Measurements from ENCODE around the gene NUAK2. TPM values are rescaled to one million over a fixed set of nuclear protein-coding genes. Genes with fewer than 3 reads are reported as not detected.

Gene NUAK2
- total RNA-seq, 4 donors from 2014 or later, result 22.0 to 40.0 (median 30.9) TPM

GRCh38 chr1:205276689-205277065 lies 44.9 kb downstream of the NUAK2 start:
- Histone ChIP-seq H3K9me3 (no peaks in the 10 kb centered on the region), H3K27me3 (no peaks in the 10 kb centered on the region), H3K27ac (no peak overlapping the region), H3K36me3 (no peaks in the 10 kb centered on the region), H3K4me1 (peaks cover 0 to 27% (median 10%) of the 10 kb centered on the region in 4 donors), H3K4me3 (no peak overlapping the region)
- TF ChIP-seq POLR2A (IDR thresholded peaks at IDR 0.05) (no peak), CTCF (IDR thresholded peaks at IDR 0.05) (no peak)
- no peak for DNase-seq

GRCh38 chr1:205275916-205276688 lies 45.4 kb downstream of the NUAK2 start:
- Histone ChIP-seq H3K4me3 (no peak overlapping the region), H3K36me3 (no peaks in the 10 kb centered on the region), H3K9me3 (no peaks in the 10 kb centered on the region), H3K4me1 (peaks cover 0 to 27% (median 11%) of the 10 kb centered on the region in 4 donors), H3K27ac (peak overlapping the region in 1 of 4 donors; percentile 55), H3K27me3 (no peaks in the 10 kb centered on the region)
- TF ChIP-seq CTCF (IDR thresholded peaks at IDR 0.05), result no peak
- no peak for TF ChIP-seq POLR2A (IDR thresholded peaks at IDR 0.05)
- no peak for DNase-seq

- TF ChIP-seq POLR2A (IDR thresholded peaks at IDR 0.05) (no peak), CTCF (IDR thresholded peaks at IDR 0.05) (peak in 3 of 6 experiments; percentile 11 to 31 (median 30))
These were observed 46.4 kb downstream of the NUAK2 start for GRCh38 chr1:205275133-205275532.

GRCh38 chr1:205274041-205274691 lies 47.4 kb downstream of the NUAK2 start:
- no peaks in the 10 kb centered on the region for H3K27me3 ChIP-seq
- peaks cover 0 to 22% (median 12%) of the 10 kb centered on the region in 4 donors for H3K4me1 ChIP-seq
- H3K9me3 ChIP-seq, result no peaks in the 10 kb centered on the region
- no peak for TF ChIP-seq CTCF (IDR thresholded peaks at IDR 0.05)
- H3K27ac ChIP-seq, result peak overlapping the region in 2 of 4 donors; percentile 41 to 55
- H3K36me3 ChIP-seq, result no peaks in the 10 kb centered on the region
- no peak overlapping the region for H3K4me3 ChIP-seq
- peak in 1 of 3 donors; percentile 24 for DNase-seq

More at GRCh38 chr1:205275133-205275532, 46.4 kb downstream of the NUAK2 start:
- no peaks in the 10 kb centered on the region for H3K27me3 ChIP-seq
- H3K4me3 ChIP-seq, result no peak overlapping the region
- H3K36me3 ChIP-seq, result no peaks in the 10 kb centered on the region
- no peaks in the 10 kb centered on the region for H3K9me3 ChIP-seq
- peak; percentile 59 to 80 (median 73) for DNase-seq
- H3K27ac ChIP-seq, result peak overlapping the region in 3 of 4 donors; percentile 22 to 55 (median 53)
- peaks cover 0 to 27% (median 12%) of the 10 kb centered on the region in 4 donors for H3K4me1 ChIP-seq

DNA sequence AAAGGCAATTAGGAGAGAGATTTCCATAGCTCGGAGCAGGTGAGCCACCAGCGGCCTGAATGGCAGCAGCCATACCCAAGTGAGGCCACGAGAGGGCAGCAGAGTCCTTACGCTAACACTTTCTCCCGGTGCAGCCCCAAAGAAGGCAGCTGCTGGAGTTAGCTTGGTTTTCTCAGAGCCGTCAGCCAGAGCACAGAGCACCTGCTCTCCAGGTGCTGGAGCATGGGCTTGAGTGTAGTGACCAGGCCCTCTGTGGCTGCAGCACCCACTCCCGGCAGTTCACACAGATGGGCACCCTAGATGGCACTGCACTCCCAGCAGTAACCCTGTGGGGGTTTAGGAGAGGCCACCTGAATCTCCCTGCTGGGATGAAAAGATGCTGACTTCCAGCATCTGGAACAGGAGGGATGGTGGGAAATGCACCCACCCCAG lies 48.0 kb downstream of the NUAK2 start:
- TF ChIP-seq CTCF (IDR thresholded peaks at IDR 0.05) (peak; percentile 94 to 99 (median 99)), POLR2A (IDR thresholded peaks at IDR 0.05) (no peak)
- Histone ChIP-seq H3K9me3 (no peaks in the 10 kb centered on the region), H3K27ac (peak overlapping the region in 2 of 4 donors; percentile 41 to 55), H3K4me3 (peak overlapping the region in 1 of 4 donors; percentile 18), H3K27me3 (no peaks in the 10 kb centered on the region), H3K36me3 (no peaks in the 10 kb centered on the region), H3K4me1 (peaks cover 0 to 22% (median 12%) of the 10 kb centered on the region in 4 donors)
- DNase-seq, result peak; percentile 85 to 96 (median 89)
